ENCODE measurements around the gene LUM.
A peak's percentile ranks its signal among the peaks of the same experiment; 100 is the strongest.

Gene LUM

DNA sequence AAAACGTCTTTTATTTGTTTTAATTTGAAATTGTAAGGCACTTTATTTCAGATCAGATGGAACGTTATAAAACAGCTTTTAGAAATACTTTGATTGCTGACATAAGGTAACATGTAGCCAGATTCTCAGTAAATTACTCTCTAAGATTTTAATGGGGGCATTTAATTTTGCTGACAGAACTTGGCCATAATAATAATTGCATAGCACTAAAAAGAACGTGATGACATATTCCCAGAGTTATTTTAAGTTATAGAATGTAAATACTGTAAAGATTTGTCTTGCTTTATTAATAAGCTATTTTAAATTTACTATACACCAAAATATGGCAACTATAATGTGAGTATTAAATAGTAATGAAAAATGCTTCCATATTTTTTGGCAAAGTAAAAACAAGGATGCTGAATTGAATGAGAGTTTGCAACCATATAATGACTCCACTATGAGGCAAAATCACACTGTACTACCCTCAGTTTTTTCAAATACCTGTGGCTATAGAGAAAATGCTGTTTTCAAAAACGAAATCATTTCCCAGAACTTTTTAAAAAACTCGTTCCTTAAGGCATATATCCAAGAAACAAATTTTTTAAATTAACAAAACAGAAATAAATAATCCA, 876 bp downstream of the LUM start:
- peak overlapping the region in 1 of 5 donors; percentile 24 for H3K9ac ChIP-seq (ENCODE audit: low read length in 5 of 5)
- no peak overlapping the region for H3K27ac ChIP-seq (ENCODE audit: low read depth, low read length)
- H3K27me3 ChIP-seq (ENCODE audit: control insufficient read depth in 5 of 5, insufficient read depth in 4 of 5, low read length in 5 of 5): peaks cover 0 to 7% (median 0%) of the 10 kb centered on the region in 5 donors
- no peaks in the 10 kb centered on the region for H3K4me1 ChIP-seq (ENCODE audit: control insufficient read depth in 5 of 5, insufficient read depth in 5 of 5, low read length in 5 of 5)
- no peaks in the 10 kb centered on the region for H3K9me3 ChIP-seq (ENCODE audit: control insufficient read depth in 5 of 5, low read length in 5 of 5)
- H3K36me3 ChIP-seq (ENCODE audit: control insufficient read depth in 5 of 5, insufficient read depth in 5 of 5, low read length in 5 of 5): no peaks in the 10 kb centered on the region
- peak overlapping the region; percentile 32 to 74 (median 49) for H3K4me3 ChIP-seq (ENCODE audit: low read depth in 1 of 5, low read length in 5 of 5)

DNA sequence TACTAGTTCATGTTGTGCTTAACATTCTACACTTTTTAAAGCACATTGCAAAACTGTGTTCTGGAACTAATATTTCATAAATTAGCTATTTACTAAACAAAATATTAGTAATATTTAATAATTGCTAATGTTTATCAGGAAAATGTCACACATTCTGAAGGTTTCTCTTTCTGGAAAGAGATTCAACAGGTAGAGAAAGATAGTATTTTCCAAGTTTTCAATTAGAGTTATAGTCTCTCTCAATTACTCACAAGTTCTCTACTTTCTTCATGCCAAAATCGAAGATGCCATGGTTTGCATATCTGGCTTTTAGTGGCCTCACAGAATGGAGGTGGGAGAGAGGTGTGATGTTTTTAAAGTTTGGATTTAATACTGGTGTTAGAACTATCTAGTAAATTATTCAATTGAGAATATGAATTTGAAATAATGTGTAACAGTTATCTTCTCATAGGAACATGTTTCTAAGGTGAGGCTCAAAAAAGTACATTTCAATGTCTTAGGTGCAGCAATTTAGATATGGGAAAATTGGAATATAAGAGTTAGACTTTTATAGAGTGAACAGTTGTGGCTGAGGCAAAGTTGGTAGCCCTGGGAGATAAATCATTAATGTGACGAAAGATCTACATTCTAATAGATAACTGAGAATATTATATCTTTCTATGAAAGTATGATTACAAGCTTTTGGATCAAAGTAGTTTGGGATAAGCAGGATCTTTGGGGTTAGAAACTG, 1.5 kb downstream of the LUM start:
- no peak overlapping the region for H3K27ac ChIP-seq (ENCODE audit: low read depth, low read length)
- peaks cover 0 to 7% (median 0%) of the 10 kb centered on the region in 5 donors for H3K27me3 ChIP-seq (ENCODE audit: control insufficient read depth in 5 of 5, insufficient read depth in 4 of 5, low read length in 5 of 5)
- peak overlapping the region in 1 of 5 donors; percentile 24 for H3K9ac ChIP-seq (ENCODE audit: low read length in 5 of 5)
- H3K36me3 ChIP-seq (ENCODE audit: control insufficient read depth in 5 of 5, insufficient read depth in 5 of 5, low read length in 5 of 5): no peaks in the 10 kb centered on the region
- no peaks in the 10 kb centered on the region for H3K4me1 ChIP-seq (ENCODE audit: control insufficient read depth in 5 of 5, insufficient read depth in 5 of 5, low read length in 5 of 5)
- peak overlapping the region; percentile 22 to 74 (median 49) for H3K4me3 ChIP-seq (ENCODE audit: low read depth in 1 of 5, low read length in 5 of 5)
- H3K9me3 ChIP-seq (ENCODE audit: control insufficient read depth in 5 of 5, low read length in 5 of 5): no peaks in the 10 kb centered on the region

DNA sequence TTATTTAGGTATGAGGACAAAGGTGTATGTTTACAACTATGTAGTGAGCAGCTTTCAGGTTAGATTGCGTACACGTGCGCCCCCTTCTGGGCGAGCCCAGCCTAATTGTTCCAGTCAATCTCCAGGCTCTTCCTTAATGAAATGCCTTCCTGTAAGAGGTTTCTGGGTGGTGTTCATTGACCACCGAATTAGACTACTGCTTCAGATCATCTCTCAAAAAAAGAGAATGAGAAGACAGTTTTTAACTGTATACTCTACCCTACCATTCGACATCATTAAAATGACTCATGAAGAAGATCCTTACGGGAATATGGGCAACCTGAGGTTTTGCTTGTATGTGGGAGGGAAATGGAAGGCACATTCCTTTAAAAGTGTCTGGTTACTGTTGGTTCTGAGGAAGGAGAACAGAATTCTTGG, 2.1 kb downstream of the LUM start:
- Histone ChIP-seq H3K4me3 (ENCODE audit: low read depth in 1 of 5, low read length in 5 of 5) (peak overlapping the region; percentile 11 to 74 (median 36)), H3K4me1 (ENCODE audit: control insufficient read depth in 5 of 5, insufficient read depth in 5 of 5, low read length in 5 of 5) (no peaks in the 10 kb centered on the region), H3K9ac (ENCODE audit: low read length in 5 of 5) (no peak overlapping the region), H3K36me3 (ENCODE audit: control insufficient read depth in 5 of 5, insufficient read depth in 5 of 5, low read length in 5 of 5) (no peaks in the 10 kb centered on the region), H3K9me3 (ENCODE audit: control insufficient read depth in 5 of 5, low read length in 5 of 5) (no peaks in the 10 kb centered on the region), H3K27ac (ENCODE audit: low read depth, low read length) (no peak overlapping the region), H3K27me3 (ENCODE audit: control insufficient read depth in 5 of 5, insufficient read depth in 4 of 5, low read length in 5 of 5) (peaks cover 0 to 7% (median 0%) of the 10 kb centered on the region in 5 donors)

DNA sequence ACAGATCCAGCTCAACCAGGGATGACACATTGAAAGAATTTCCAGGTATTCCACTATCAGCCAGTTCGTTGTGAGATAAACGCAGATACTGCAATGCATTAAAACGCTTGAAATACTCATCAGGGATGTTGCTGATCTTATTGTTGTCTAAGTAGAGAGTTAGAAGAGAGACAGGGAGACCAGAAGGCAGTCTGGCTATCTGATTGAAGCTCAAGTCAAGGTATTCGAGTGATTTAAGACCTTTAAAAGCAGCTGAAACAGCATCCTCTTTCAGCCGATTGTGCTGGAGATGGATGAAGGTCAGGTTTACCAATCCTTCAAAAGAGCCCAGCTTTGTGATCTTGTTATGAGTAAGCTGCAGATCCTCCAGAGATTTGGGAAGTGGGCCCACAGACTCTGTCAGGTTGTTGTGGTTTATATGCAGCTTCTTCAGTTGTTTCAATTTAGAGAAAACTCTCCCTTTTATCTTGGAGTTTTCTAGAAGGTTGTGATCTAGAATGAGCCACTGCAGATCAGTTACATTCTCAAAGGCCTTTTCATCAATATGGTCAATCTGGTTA, 3.0 kb downstream of the LUM start:
- H3K4me3 ChIP-seq (ENCODE audit: low read depth in 1 of 5, low read length in 5 of 5): peak overlapping the region in 2 of 5 donors; percentile 25 to 37
- no peak overlapping the region for H3K27ac ChIP-seq (ENCODE audit: low read depth, low read length)
- H3K4me1 ChIP-seq (ENCODE audit: control insufficient read depth in 5 of 5, insufficient read depth in 5 of 5, low read length in 5 of 5): no peaks in the 10 kb centered on the region
- no peaks in the 10 kb centered on the region for H3K36me3 ChIP-seq (ENCODE audit: control insufficient read depth in 5 of 5, insufficient read depth in 5 of 5, low read length in 5 of 5)
- no peak overlapping the region for H3K9ac ChIP-seq (ENCODE audit: low read length in 5 of 5)
- H3K9me3 ChIP-seq (ENCODE audit: control insufficient read depth in 5 of 5, low read length in 5 of 5): no peaks in the 10 kb centered on the region
- peaks cover 0 to 7% (median 0%) of the 10 kb centered on the region in 5 donors for H3K27me3 ChIP-seq (ENCODE audit: control insufficient read depth in 5 of 5, insufficient read depth in 4 of 5, low read length in 5 of 5)

DNA sequence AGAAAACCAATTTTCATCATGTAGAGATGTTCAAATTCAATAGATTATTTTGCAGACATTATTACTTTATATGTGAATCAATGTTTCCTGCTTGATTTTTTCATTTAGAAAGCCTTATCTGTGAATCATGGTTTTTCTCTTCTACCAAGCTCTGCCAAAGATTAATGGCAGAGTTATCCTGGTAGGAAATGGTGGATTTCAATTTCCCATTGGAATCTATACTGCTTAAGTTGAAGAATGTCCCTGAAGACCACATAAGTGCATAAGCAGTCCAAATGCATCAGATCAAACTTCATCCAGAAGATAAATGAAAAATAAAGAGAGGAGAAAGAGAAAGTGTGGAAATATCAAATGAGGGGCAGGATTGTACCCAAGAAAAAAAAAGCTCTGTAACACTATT, 5.0 kb downstream of the LUM start:
- Histone ChIP-seq H3K27me3 (ENCODE audit: control insufficient read depth in 5 of 5, insufficient read depth in 4 of 5, low read length in 5 of 5) (peaks cover 0 to 7% (median 0%) of the 10 kb centered on the region in 5 donors), H3K4me3 (ENCODE audit: low read depth in 1 of 5, low read length in 5 of 5) (peak overlapping the region in 1 of 5 donors; percentile 3), H3K27ac (ENCODE audit: low read depth, low read length) (no peak overlapping the region), H3K9ac (ENCODE audit: low read length in 5 of 5) (no peak overlapping the region), H3K9me3 (ENCODE audit: control insufficient read depth in 5 of 5, low read length in 5 of 5) (no peaks in the 10 kb centered on the region), H3K36me3 (ENCODE audit: control insufficient read depth in 5 of 5, insufficient read depth in 5 of 5, low read length in 5 of 5) (no peaks in the 10 kb centered on the region), H3K4me1 (ENCODE audit: control insufficient read depth in 5 of 5, insufficient read depth in 5 of 5, low read length in 5 of 5) (no peaks in the 10 kb centered on the region)

DNA sequence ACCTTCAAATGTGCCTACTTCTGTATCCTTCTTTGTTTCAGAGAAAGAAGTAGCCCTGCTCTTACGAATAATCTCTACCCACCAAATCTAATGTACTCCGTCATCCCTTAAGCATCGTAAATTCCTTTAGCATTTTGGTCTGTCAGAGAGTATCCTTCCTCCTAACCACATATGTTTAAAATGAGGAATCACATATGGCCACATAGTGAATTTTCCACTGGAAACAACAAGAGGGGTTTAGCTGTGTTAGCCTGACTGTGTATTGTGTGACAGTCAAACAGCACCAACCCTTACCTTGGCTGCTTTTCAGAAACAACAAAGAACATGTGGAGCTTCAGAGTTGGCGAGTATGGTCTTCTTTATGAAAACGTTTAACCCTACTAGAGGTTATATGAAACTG, 5.5 kb downstream of the LUM start:
- Histone ChIP-seq H3K27me3 (ENCODE audit: control insufficient read depth in 5 of 5, insufficient read depth in 4 of 5, low read length in 5 of 5) (peaks cover 0 to 7% (median 0%) of the 10 kb centered on the region in 5 donors), H3K27ac (ENCODE audit: low read depth, low read length) (no peak overlapping the region), H3K9me3 (ENCODE audit: control insufficient read depth in 5 of 5, low read length in 5 of 5) (no peaks in the 10 kb centered on the region), H3K4me1 (ENCODE audit: control insufficient read depth in 5 of 5, insufficient read depth in 5 of 5, low read length in 5 of 5) (no peaks in the 10 kb centered on the region), H3K36me3 (ENCODE audit: control insufficient read depth in 5 of 5, insufficient read depth in 5 of 5, low read length in 5 of 5) (no peaks in the 10 kb centered on the region), H3K4me3 (ENCODE audit: low read depth in 1 of 5, low read length in 5 of 5) (peak overlapping the region in 1 of 5 donors; percentile 3), H3K9ac (ENCODE audit: low read length in 5 of 5) (no peak overlapping the region)

DNA sequence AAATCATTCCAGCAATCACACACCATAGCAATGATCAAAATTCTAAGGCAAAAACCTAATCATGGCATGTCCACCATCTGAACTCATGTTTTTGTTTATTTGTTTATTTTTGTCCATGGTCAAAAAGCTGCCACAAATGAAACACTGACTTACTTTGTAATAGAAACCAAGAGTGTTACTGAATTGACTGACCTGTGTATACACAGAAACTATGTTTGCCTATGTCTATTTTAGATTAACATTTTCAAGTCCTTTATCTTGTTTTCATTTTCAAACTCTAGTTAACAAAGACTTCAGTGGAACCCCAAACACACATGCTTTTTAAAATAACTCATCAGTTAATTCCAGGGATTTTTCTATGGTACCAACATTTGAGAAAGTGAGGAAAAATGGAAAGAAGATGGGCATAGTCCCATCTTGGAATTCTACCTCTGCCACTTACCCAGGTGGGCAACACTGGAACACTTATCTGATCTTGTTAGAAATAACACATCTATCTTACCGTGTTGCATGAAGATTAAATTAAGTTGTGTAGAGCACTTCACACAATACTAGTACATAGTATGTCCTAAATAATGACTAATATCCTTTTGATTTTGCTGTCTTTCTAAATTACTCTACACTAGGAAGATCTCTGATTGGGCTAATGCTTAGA, 6.4 kb downstream of the LUM start:
- H3K4me3 ChIP-seq (ENCODE audit: low read depth in 1 of 5, low read length in 5 of 5): no peak overlapping the region
- H3K4me1 ChIP-seq (ENCODE audit: control insufficient read depth in 5 of 5, insufficient read depth in 5 of 5, low read length in 5 of 5): no peaks in the 10 kb centered on the region
- H3K27ac ChIP-seq (ENCODE audit: low read depth, low read length): no peak overlapping the region
- peaks cover 0 to 7% (median 0%) of the 10 kb centered on the region in 5 donors for H3K27me3 ChIP-seq (ENCODE audit: control insufficient read depth in 5 of 5, insufficient read depth in 4 of 5, low read length in 5 of 5)
- H3K36me3 ChIP-seq (ENCODE audit: control insufficient read depth in 5 of 5, insufficient read depth in 5 of 5, low read length in 5 of 5): no peaks in the 10 kb centered on the region
- H3K9ac ChIP-seq (ENCODE audit: low read length in 5 of 5): no peak overlapping the region
- no peaks in the 10 kb centered on the region for H3K9me3 ChIP-seq (ENCODE audit: control insufficient read depth in 5 of 5, low read length in 5 of 5)

DNA sequence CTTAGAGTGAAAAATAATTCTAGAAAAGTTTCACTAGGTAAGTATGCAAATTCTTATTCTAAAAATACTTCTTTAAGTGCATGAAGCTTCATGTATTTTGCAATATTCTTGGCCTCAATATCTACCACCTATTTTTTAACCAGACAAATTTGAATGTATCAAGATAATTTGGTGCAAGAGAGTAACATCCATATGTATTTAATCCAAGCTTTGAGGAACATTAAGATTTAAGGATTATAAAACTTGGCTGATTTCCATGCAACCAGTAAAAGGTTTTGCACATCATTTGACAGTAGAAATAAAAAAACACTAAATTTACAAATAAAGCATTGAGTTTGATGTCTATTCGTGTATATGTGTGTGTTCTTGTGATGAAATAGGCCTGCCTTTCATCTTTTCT, 7.7 kb downstream of the LUM start:
- Histone ChIP-seq H3K27me3 (ENCODE audit: control insufficient read depth in 5 of 5, insufficient read depth in 4 of 5, low read length in 5 of 5) (peaks cover 0 to 6% (median 0%) of the 10 kb centered on the region in 5 donors), H3K9me3 (ENCODE audit: control insufficient read depth in 5 of 5, low read length in 5 of 5) (no peaks in the 10 kb centered on the region), H3K4me1 (ENCODE audit: control insufficient read depth in 5 of 5, insufficient read depth in 5 of 5, low read length in 5 of 5) (peaks cover 0 to 5% (median 0%) of the 10 kb centered on the region in 5 donors), H3K9ac (ENCODE audit: low read length in 5 of 5) (no peak overlapping the region), H3K27ac (ENCODE audit: low read depth, low read length) (no peak overlapping the region), H3K36me3 (ENCODE audit: control insufficient read depth in 5 of 5, insufficient read depth in 5 of 5, low read length in 5 of 5) (no peaks in the 10 kb centered on the region), H3K4me3 (ENCODE audit: low read depth in 1 of 5, low read length in 5 of 5) (no peak overlapping the region)

DNA sequence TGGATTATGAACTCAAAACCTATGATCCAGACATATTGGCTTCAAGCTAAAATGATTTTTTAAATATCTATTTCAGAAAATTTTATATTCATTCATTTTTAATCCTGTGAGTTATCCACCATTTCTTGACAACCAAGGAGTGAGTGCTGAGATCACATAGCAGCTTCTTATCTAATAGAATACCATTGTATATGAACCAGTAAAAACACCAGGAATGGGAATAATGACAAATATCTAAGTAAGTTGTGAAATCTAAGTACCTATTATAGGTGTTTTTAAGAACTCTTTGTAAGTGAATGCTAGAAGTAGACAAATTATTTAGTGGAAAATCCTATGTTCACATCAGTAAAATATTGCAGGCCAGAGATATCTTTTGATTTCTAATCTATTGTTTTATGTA, 8.2 kb downstream of the LUM start:
- no peaks in the 10 kb centered on the region for H3K9me3 ChIP-seq (ENCODE audit: control insufficient read depth in 5 of 5, low read length in 5 of 5)
- no peak overlapping the region for H3K27ac ChIP-seq (ENCODE audit: low read depth, low read length)
- H3K9ac ChIP-seq (ENCODE audit: low read length in 5 of 5): no peak overlapping the region
- H3K4me1 ChIP-seq (ENCODE audit: control insufficient read depth in 5 of 5, insufficient read depth in 5 of 5, low read length in 5 of 5): peaks cover 0 to 7% (median 2%) of the 10 kb centered on the region in 5 donors
- no peak overlapping the region for H3K4me3 ChIP-seq (ENCODE audit: low read depth in 1 of 5, low read length in 5 of 5)
- H3K36me3 ChIP-seq (ENCODE audit: control insufficient read depth in 5 of 5, insufficient read depth in 5 of 5, low read length in 5 of 5): no peaks in the 10 kb centered on the region
- peaks cover 0 to under 1% (median 0%) of the 10 kb centered on the region in 5 donors for H3K27me3 ChIP-seq (ENCODE audit: control insufficient read depth in 5 of 5, insufficient read depth in 4 of 5, low read length in 5 of 5)

DNA sequence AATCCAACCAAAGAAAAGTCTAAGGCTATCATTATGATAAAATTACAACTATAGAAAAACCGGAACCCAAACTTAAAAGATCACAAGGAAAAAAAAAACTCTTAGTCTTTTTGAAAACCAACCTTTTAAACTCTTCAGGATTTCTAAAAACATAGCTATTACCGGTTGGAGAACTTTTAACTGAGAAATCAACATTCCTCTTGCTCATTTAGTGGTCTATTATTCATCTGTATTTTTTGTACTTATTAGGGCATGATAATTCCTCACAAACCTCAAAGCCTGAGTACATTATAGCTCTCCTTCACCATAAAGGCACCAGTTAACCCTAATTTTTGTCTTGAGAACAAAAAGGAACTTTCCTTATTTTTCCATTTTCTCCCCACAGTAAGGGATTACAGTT, 10.4 kb downstream of the LUM start:
- H3K27me3 ChIP-seq (ENCODE audit: control insufficient read depth in 5 of 5, insufficient read depth in 4 of 5, low read length in 5 of 5): no peaks in the 10 kb centered on the region
- H3K9ac ChIP-seq (ENCODE audit: low read length in 5 of 5): no peak overlapping the region
- H3K4me1 ChIP-seq (ENCODE audit: control insufficient read depth in 5 of 5, insufficient read depth in 5 of 5, low read length in 5 of 5): peaks cover 0 to 7% (median 2%) of the 10 kb centered on the region in 5 donors
- no peaks in the 10 kb centered on the region for H3K36me3 ChIP-seq (ENCODE audit: control insufficient read depth in 5 of 5, insufficient read depth in 5 of 5, low read length in 5 of 5)
- H3K27ac ChIP-seq (ENCODE audit: low read depth, low read length): no peak overlapping the region
- H3K9me3 ChIP-seq (ENCODE audit: control insufficient read depth in 5 of 5, low read length in 5 of 5): no peaks in the 10 kb centered on the region
- no peak overlapping the region for H3K4me3 ChIP-seq (ENCODE audit: low read depth in 1 of 5, low read length in 5 of 5)

Measured in subcutaneous abdominal adipose tissue (tissue), 5 donors.